Muscle layer of colon (tissue), 2 donors: ENCODE measurements around the gene LRP1.

ENCODE experiments used
- H3K27ac ChIP-seq: one replicate; pipeline ENCODE4 v1.7.0; 2013; ENCODE audit warnings: low read depth, mild to moderate bottlenecking, low read length, moderate library complexity
- H3K27me3 ChIP-seq, 2 donors: one replicate each; pipeline ENCODE4 v1.7.0; 2013; ENCODE audit warnings: low read length in 2 of 2, mild to moderate bottlenecking in 2 of 2; ENCODE audit not compliant: insufficient read depth in 2 of 2, control insufficient read depth in 1 of 2
- H3K36me3 ChIP-seq: one replicate; pipeline ENCODE4 v1.7.0; 2013; ENCODE audit warnings: mild to moderate bottlenecking, low read length; ENCODE audit not compliant: insufficient read depth
- H3K4me1 ChIP-seq: one replicate; pipeline ENCODE4 v1.7.0; 2013; ENCODE audit warnings: mild to moderate bottlenecking, low read length; ENCODE audit not compliant: insufficient read depth
- H3K4me3 ChIP-seq, 2 donors: one replicate each; pipeline ENCODE4 v1.7.0; 2013; ENCODE audit warnings: low read length in 2 of 2, low read depth in 1 of 2, mild to moderate bottlenecking in 1 of 2, moderate library complexity in 1 of 2
- H3K9ac ChIP-seq: one replicate; pipeline ENCODE4 v1.7.0; 2013; ENCODE audit warnings: low read length
- H3K9me3 ChIP-seq: one replicate; pipeline ENCODE4 v1.7.0; 2013; ENCODE audit warnings: mild to moderate bottlenecking, low read length
- donor health status: abdominal sarcoma.
- donor health status: Adenocarcinoma of cecum.

The LRP1 gene

DNA sequence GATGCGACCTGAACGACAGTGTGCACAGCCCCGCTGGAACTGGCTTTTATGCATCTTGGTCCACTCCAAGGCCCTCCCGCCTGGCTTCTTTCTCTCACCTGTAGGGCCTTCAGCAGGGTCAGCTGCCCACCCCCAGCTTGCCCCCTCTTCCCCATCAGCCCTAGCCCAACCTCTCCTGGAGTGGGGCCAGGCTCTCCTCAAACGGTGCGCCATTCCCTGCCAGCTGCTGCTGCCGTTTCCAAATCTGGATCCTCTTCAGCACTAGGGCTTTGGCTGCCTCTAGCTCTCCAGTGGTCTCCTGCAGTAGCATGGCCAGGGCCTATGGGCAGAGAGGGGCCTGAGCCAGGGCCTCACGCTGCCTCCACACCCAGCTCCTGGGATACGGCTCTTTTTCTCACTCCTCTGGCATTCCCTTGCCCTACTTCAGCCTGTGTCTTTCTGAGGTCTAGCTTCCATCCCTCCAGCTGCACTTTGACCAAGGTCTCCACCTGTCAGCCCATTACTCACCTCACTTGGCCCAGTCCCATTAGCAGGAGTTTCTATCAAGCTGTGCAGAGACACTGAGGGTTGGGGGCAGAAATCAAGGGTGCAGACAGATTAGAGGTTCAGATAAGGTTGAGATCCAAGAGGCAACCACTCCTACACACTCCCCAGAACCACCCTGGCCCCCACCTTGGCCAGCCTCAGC lies 22.1 kb upstream of the LRP1 start:
- Histone ChIP-seq H3K4me3 (no peak overlapping the region), H3K36me3 (peaks cover 57% of the 10 kb centered on the region), H3K4me1 (peaks cover 26% of the 10 kb centered on the region), H3K9me3 (no peaks in the 10 kb centered on the region), H3K27ac (peak overlapping the region; percentile 16), H3K9ac (no peak overlapping the region), H3K27me3 (no peaks in the 10 kb centered on the region)

DNA sequence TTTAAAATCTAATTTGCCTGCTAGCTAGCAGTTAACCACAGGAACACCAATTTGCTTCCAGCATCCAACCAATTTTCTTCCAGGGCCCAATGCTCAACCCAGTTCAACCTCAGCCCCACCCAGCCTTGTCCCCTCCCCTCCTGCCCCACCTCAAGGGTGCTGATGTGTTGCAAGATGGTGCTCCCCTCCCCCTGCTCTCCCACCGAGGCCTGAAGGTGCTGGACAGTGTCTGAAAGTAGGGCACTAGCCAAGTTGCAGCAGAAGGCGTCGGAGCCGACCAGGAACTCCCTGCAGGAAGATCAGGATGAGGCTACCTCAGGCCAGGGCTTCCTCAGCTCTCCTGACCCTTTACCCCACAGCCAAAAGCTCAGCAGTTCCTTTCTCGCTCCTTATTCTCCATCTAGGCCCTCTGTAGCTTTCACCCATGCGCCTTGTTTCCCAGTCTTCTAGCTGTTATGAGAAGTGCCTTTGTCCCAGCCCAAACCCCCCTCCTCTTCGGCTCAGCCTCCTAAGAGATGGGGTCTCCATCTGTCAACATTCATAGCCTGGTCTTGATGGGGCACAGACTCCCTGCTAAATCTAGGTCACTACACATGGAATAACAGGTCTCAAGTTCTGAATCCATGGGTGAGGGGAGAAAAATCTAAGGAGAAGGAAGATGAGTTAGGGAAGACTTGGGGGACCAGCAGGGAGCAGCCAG lies 20.7 kb upstream of the LRP1 start:
- no peak overlapping the region for H3K4me3 ChIP-seq
- H3K27ac ChIP-seq, result no peak overlapping the region
- no peak overlapping the region for H3K9ac ChIP-seq
- peaks cover 33% of the 10 kb centered on the region for H3K4me1 ChIP-seq
- H3K36me3 ChIP-seq, result peaks cover 50% of the 10 kb centered on the region
- H3K9me3 ChIP-seq, result no peaks in the 10 kb centered on the region
- H3K27me3 ChIP-seq, result no peaks in the 10 kb centered on the region

DNA sequence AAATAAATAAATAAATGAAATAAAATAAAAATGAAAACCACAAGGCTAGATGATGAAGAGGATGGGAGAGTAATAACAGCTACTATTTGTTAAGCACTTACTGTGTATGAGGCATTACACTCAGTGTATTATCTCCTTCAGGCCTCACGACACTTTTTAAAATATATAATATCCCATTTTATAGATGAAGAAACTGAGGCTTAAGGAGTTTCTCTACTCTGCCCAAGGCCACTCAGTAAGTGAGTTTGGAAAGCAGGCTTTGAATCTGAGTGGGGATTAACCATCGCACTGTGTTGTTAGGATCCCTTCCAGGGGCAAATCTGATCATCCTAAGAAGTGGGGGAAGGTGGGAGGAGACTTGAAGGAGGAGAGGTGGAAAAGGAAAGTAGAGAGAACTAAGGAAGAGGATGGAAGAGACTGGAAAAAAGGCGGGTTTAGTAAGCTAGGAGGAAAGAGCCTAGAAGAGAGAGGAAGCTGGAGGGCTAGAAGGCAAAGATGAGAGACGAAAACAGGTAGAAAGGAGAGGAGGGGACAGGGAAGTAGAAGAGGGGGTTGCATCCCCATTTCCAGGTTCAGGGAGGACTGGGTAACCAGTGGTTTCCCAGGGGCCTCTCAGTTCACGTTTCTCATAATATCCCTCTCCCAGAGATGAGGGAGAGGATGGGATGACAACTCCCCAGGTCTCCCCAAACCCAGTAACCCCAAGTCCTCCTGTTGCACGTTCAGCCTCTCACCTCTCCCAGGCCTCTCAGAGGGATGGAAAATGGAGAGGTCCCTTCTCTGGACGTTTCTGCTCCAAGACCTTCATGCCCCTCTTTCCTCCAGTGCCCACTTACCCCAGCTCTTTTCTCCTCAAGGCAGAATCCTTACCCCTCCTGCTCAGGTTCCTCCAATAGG lies 18.8 kb upstream of the LRP1 start:
- Histone ChIP-seq H3K4me1 (peaks cover 34% of the 10 kb centered on the region), H3K36me3 (peaks cover 38% of the 10 kb centered on the region), H3K27me3 (no peaks in the 10 kb centered on the region), H3K9ac (peak overlapping the region; percentile 92), H3K27ac (peak overlapping the region; percentile 89), H3K9me3 (no peaks in the 10 kb centered on the region), H3K4me3 (peak overlapping the region; percentile 70 to 82)

- H3K4me3 ChIP-seq, result peak overlapping the region; percentile 70 to 82
- peak overlapping the region; percentile 92 for H3K9ac ChIP-seq
- H3K4me1 ChIP-seq, result peaks cover 34% of the 10 kb centered on the region
- H3K27ac ChIP-seq, result peak overlapping the region; percentile 89
- H3K27me3 ChIP-seq, result no peaks in the 10 kb centered on the region
- peaks cover 29% of the 10 kb centered on the region for H3K36me3 ChIP-seq
- H3K9me3 ChIP-seq, result no peaks in the 10 kb centered on the region
Measured at GRCh38 chr12:57110104-57111030, 17.9 kb upstream of the LRP1 start.

GRCh38 chr12:57111031-57111734 lies 17.1 kb upstream of the LRP1 start, which contains the start of gene STAT6:
TSS of gene STAT6 (minus strand) at chr12:57111362. CDS start at chr12:57108278, 3,084 bp downstream.
- peak within 1 kb of the TSS; percentile 92 for H3K9ac ChIP-seq
- H3K27me3 ChIP-seq, result no peaks in the 10 kb centered on the region
- peak within 1 kb of the TSS; percentile 89 for H3K27ac ChIP-seq
- peaks cover 34% of the 10 kb centered on the region for H3K4me1 ChIP-seq
- H3K36me3 ChIP-seq, result peaks cover 21% of the 10 kb centered on the region
- H3K4me3 ChIP-seq, result peak within 1 kb of the TSS; percentile 70 to 82
- no peaks in the 10 kb centered on the region for H3K9me3 ChIP-seq

- Histone ChIP-seq H3K9me3 (no peaks in the 10 kb centered on the region), H3K4me1 (peaks cover 29% of the 10 kb centered on the region), H3K9ac (peak overlapping the region; percentile 92), H3K4me3 (peak overlapping the region; percentile 16 to 82), H3K36me3 (peaks cover 6% of the 10 kb centered on the region), H3K27me3 (no peaks in the 10 kb centered on the region), H3K27ac (peak overlapping the region; percentile 89)
Measured at GRCh38 chr12:57112492-57113294, 15.6 kb upstream of the LRP1 start.

DNA sequence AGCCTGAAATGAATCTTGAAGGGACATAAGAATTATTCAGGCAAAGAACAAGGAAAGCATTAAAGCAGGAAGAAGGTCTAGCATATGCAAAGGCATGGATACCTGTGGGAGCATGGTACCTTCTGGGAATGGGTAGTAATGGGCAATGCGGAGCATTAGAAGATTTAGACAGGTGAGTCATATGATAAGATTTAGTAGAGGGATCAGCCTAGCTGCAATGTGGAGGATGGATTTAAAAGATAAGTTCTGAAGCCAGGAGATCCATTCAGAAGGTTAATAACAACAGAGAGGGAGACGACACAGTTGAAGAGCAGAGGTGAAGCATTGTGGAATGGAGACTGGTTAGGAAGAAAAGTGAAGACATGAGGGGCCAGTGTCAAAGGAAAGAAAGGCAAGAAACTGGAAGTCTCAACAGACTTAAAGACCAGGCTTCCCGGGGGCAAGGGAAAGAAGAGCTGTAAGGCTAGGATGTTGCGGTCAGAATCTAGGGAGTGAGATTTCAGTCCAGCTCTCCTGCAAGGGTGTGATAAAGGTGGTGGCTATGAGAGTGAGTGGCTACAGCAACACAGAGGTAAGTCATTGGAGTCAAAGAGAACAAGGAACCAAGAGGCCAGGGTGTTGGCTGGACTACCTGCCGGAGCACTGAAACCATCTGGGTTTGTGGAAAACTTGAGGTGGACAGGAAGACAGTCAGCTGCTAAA lies 11.6 kb upstream of the LRP1 start:
- no peaks in the 10 kb centered on the region for H3K27me3 ChIP-seq
- no peak overlapping the region for H3K9ac ChIP-seq
- H3K9me3 ChIP-seq, result no peaks in the 10 kb centered on the region
- no peak overlapping the region for H3K27ac ChIP-seq
- no peak overlapping the region for H3K4me3 ChIP-seq
- H3K36me3 ChIP-seq, result no peaks in the 10 kb centered on the region
- H3K4me1 ChIP-seq, result peaks cover 8% of the 10 kb centered on the region

DNA sequence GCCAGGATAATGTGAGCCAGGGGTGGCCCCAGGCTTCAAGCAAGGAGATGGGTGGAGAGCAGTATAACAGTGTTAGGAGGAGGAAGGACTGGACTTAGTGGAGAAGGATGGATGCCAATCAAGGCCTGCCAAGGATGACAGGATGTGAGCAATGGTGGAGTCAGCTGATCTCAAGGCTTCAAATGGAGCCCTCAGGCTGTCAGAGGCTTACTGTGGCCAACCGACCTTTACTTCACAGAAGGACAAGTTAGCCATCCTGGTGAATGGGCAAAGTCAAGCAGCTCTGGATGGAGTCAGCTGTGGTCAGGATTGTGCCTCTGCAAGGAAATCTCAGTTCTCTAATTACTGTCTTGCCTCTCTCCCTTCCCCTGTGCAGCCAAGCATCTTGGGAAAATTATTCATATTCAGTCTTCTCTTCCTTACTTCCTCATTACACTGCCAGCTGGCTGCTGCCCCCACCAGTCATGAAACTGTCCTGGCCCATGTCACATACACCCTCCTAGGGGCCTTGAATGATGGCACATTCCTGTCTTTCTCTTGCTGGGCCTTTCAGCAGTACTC lies 9.5 kb upstream of the LRP1 start:
- Histone ChIP-seq H3K27ac (no peak overlapping the region), H3K36me3 (no peaks in the 10 kb centered on the region), H3K9me3 (no peaks in the 10 kb centered on the region), H3K9ac (no peak overlapping the region), H3K27me3 (no peaks in the 10 kb centered on the region), H3K4me1 (no peaks in the 10 kb centered on the region), H3K4me3 (no peak overlapping the region)

DNA sequence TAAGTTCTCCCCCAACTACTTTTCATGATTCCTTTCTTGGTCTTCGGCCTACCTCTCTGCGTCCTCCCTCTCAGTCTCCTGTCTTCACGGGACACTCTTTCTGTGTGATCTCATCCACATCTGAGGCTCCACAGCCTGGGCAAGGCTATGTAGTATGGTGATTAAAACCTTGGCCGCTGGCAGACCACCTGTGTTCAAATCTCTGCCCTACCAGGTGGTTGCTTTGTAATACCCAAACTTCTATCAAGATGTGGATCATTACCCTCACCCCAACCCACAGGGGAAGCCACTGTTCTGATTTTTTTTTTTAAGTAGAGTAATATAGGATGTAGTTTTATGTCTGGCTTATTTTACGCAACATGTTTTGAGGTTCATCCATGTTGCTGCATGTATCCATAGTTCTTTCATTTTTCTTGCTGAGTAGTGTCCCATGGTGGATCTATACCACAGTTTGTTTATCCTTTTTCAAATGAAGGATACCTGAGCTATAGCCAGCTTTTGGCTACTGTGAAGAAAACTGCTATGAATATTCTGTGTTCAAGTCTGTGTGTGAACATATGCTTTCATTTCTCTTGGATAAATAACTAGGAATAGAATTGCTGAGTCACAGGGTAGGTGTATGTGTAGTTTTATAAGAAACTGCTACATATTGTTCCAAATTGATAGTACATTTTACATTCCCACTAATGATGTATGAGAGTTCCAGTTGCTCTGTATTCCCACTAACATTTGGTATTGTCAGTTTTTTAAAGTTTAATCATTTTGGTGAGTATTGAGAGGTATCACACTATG lies 8.8 kb upstream of the LRP1 start:
- H3K4me1 ChIP-seq, result no peaks in the 10 kb centered on the region
- H3K9me3 ChIP-seq, result no peaks in the 10 kb centered on the region
- H3K27me3 ChIP-seq, result no peaks in the 10 kb centered on the region
- H3K4me3 ChIP-seq, result no peak overlapping the region
- H3K27ac ChIP-seq, result no peak overlapping the region
- H3K36me3 ChIP-seq, result no peaks in the 10 kb centered on the region
- no peak overlapping the region for H3K9ac ChIP-seq
